Panc1 (cell line): ENCODE data around the gene GCSAM. TPM values are rescaled to one million over a fixed set of nuclear protein-coding genes. Genes with fewer than 3 reads are reported as not detected.

Source experiments
- ATAC-seq: fragments of 200-7000 bp; cut with Tn5 transposase; 2 replicates; pipeline ENCODE4 v1.9.1; 2020; ENCODE audit warnings: mild to moderate bottlenecking, moderate library complexity
- BruUV-seq: library from RNA; stranded (reverse); fragments of 400-500 nt; replicated peaks from 2 replicates; lab custom pipeline; 2021; lab: Mats Ljungman, UMichigan
- CTCF ChIA-PET: fragments of 300-600 bp; sonication (Branson Sonifier 250); formaldehyde crosslinking; loops from one replicate; lab custom pipeline; 2022; ENCODE audit warnings: antibody characterized with exemption; lab: Charles Lee
- POLR2A ChIA-PET: fragments of 300-600 bp; sonication (Branson Sonifier 250); formaldehyde crosslinking; loops from one replicate; lab custom pipeline; 2022; ENCODE audit warnings: antibody characterized with exemption; lab: Charles Lee
- DNase-seq: peaks from one replicate; pipeline ENCODE4 v3.0.0-alpha.2; 2010; ENCODE audit warnings: low read depth, low spot score
- H3K27ac ChIP-seq: 2 replicates; pipeline ENCODE4 v1.5.1; 2011; ENCODE audit warnings: mild to moderate bottlenecking, low read length, inconsistent platforms
- H3K27me3 ChIP-seq: fragments of 200-500 bp; sonication (Bioruptor generic); 2 replicates; pipeline ENCODE4 v1.6.0; 2014; ENCODE audit warnings: low read length, inconsistent platforms; ENCODE audit not compliant: control insufficient read depth, insufficient read depth
- H3K36me3 ChIP-seq: fragments of 200-500 bp; sonication (Bioruptor generic); 2 replicates; pipeline ENCODE4 v1.5.1; 2014; ENCODE audit warnings: inconsistent platforms, mild to moderate bottlenecking, low read length, moderate library complexity; ENCODE audit not compliant: control insufficient read depth, insufficient read depth
- H3K4me1 ChIP-seq: 2 replicates; pipeline ENCODE4 v1.5.1; 2011; ENCODE audit warnings: inconsistent platforms, mild to moderate bottlenecking, low read length, moderate library complexity; ENCODE audit not compliant: control insufficient read depth, insufficient read depth
- H3K4me3 ChIP-seq, 2 experiments: 2 replicates each; pipeline ENCODE4 v1.5.1; 2011 to 2012; ENCODE audit warnings: low read depth in 2 of 2, low read length in 2 of 2, mild to moderate bottlenecking in 2 of 2, inconsistent platforms in 1 of 2, moderate library complexity in 1 of 2
- H3K9me3 ChIP-seq: fragments of 200-500 bp; sonication (Bioruptor generic); 2 replicates; pipeline ENCODE4 v1.5.1; 2014; ENCODE audit warnings: low read depth, mild to moderate bottlenecking, inconsistent platforms, low read length, moderate library complexity; ENCODE audit not compliant: control insufficient read depth, insufficient read depth
- POLR2AphosphoS5 ChIP-seq: IDR thresholded peaks from 2 replicates; pipeline ENCODE4 v1.6.1; 2012; ENCODE audit warnings: mild to moderate bottlenecking, low read depth, low read length, moderate library complexity
- SIN3A ChIP-seq: IDR thresholded peaks from 2 replicates; pipeline ENCODE4 v1.6.1; 2012; ENCODE audit warnings: low read depth, mild to moderate bottlenecking, low read length, moderate library complexity, borderline replicate concordance; ENCODE audit not compliant: insufficient read depth
- TCF7L2 ChIP-seq: IDR thresholded peaks from 2 replicates; pipeline ENCODE4 v1.6.1; 2011; ENCODE audit warnings: mild to moderate bottlenecking, low read depth, low read length, inconsistent platforms
- in situ Hi-C: cut with HindIII; loops from 2 replicates; pipeline ENCODE4 v1.10.0; 2016; ENCODE audit warnings: low sequenced_read_pairs, low pct_unique_long_range_greater_than_20kb
- intact Hi-C: fragments of 100-400 bp; cut with micrococcal nuclease; formaldehyde crosslinking; loops from one replicate; pipeline ENCODE4 v1.10.0; 2022; ENCODE audit not compliant: unreplicated experiment
- total RNA-seq: library from RNA; stranded (reverse); gene quantifications from one replicate; pipeline ENCODE4 v1.2.1, GENCODE V29; 2021; ENCODE audit not compliant: unreplicated experiment
- TF ChIP-seq, protein P1 (sequence below): fragments of 450-650 bp; IDR thresholded peaks from 2 replicates; pipeline ENCODE4 v1.5.1; 2017; ENCODE audit warnings: mild to moderate bottlenecking
- TF ChIP-seq, protein P2 (sequence below), 2 experiments: IDR thresholded peaks; 2 replicates each; pipeline ENCODE4 v1.6.1; 2011 to 2012; ENCODE audit warnings: low read depth in 2 of 2, control low read depth in 1 of 2, low read length in 1 of 2, mild to moderate bottlenecking in 1 of 2, moderate library complexity in 1 of 2; ENCODE audit not compliant: insufficient read depth in 1 of 2

Gene GCSAM
- total RNA-seq, 1 experiment from 2014 or later, result 0.08 TPM

DNA sequence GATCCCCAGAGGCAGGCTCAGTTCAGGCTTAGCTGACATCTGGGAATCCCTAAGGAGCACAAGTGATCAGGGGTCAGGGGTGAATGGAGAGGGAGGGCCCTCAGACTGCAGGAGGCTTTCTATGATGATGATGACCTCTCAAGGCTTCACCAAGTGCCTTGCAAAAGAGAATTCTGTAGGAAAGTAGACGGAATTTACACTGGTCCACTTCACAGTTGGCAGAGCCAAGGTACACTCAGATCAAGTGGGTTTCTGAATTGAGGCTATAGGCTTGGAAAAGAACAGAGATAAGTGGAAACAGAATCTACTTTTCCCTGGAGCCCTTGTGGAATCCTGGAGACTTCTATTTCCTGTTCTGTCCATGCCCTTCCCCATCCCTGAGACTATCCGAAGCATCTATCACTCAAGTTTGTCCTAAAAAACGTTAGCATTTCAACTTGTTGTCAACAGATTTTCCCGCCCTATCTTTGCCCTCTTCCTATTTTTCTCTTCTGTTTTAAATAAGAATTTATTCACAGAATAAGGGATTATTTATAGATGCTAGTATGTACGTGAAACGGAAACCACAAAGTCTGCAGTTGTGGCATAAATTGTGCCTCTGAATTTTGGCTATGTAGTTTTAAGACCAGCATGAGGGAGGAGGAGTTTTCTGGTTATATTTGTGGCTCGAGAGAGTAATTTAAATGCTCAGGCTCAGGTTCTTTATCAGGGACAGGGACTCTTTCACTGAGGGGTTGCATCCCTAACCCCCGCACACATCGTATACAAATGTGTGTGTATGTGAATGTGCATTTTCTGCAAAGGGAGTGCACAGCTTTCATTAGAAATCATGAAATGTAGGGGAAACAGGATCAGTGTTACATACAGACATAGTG, 12.8 kb downstream of the GCSAM start:
- DNase-seq (no peak), ATAC-seq (no peak)
- ChIA-PET POLR2A (no interaction called here), CTCF (no interaction called here)
- Histone ChIP-seq H3K9me3 (no peaks in the 10 kb centered on the region), H3K36me3 (no peaks in the 10 kb centered on the region), H3K4me3 (no peak overlapping the region), H3K4me1 (no peaks in the 10 kb centered on the region), H3K27me3 (no peaks in the 10 kb centered on the region), H3K27ac (no peak overlapping the region)
- intact Hi-C loops, result no loop called here
- BruUV-seq, result no TSS peak
- TF ChIP-seq, protein P1, sequence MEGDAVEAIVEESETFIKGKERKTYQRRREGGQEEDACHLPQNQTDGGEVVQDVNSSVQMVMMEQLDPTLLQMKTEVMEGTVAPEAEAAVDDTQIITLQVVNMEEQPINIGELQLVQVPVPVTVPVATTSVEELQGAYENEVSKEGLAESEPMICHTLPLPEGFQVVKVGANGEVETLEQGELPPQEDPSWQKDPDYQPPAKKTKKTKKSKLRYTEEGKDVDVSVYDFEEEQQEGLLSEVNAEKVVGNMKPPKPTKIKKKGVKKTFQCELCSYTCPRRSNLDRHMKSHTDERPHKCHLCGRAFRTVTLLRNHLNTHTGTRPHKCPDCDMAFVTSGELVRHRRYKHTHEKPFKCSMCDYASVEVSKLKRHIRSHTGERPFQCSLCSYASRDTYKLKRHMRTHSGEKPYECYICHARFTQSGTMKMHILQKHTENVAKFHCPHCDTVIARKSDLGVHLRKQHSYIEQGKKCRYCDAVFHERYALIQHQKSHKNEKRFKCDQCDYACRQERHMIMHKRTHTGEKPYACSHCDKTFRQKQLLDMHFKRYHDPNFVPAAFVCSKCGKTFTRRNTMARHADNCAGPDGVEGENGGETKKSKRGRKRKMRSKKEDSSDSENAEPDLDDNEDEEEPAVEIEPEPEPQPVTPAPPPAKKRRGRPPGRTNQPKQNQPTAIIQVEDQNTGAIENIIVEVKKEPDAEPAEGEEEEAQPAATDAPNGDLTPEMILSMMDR, result no peak
- TF ChIP-seq, protein P2, sequence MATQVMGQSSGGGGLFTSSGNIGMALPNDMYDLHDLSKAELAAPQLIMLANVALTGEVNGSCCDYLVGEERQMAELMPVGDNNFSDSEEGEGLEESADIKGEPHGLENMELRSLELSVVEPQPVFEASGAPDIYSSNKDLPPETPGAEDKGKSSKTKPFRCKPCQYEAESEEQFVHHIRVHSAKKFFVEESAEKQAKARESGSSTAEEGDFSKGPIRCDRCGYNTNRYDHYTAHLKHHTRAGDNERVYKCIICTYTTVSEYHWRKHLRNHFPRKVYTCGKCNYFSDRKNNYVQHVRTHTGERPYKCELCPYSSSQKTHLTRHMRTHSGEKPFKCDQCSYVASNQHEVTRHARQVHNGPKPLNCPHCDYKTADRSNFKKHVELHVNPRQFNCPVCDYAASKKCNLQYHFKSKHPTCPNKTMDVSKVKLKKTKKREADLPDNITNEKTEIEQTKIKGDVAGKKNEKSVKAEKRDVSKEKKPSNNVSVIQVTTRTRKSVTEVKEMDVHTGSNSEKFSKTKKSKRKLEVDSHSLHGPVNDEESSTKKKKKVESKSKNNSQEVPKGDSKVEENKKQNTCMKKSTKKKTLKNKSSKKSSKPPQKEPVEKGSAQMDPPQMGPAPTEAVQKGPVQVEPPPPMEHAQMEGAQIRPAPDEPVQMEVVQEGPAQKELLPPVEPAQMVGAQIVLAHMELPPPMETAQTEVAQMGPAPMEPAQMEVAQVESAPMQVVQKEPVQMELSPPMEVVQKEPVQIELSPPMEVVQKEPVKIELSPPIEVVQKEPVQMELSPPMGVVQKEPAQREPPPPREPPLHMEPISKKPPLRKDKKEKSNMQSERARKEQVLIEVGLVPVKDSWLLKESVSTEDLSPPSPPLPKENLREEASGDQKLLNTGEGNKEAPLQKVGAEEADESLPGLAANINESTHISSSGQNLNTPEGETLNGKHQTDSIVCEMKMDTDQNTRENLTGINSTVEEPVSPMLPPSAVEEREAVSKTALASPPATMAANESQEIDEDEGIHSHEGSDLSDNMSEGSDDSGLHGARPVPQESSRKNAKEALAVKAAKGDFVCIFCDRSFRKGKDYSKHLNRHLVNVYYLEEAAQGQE (IDR thresholded peaks at IDR 0.05; ENCODE audit: insufficient read depth in 1 of 2, low read depth in 2 of 2, low read length in 1 of 2), result no peak
- TF ChIP-seq SIN3A (no peak), TCF7L2 (no peak), POLR2AphosphoS5 (no peak)
- in situ Hi-C loops, result no loop called here

DNA sequence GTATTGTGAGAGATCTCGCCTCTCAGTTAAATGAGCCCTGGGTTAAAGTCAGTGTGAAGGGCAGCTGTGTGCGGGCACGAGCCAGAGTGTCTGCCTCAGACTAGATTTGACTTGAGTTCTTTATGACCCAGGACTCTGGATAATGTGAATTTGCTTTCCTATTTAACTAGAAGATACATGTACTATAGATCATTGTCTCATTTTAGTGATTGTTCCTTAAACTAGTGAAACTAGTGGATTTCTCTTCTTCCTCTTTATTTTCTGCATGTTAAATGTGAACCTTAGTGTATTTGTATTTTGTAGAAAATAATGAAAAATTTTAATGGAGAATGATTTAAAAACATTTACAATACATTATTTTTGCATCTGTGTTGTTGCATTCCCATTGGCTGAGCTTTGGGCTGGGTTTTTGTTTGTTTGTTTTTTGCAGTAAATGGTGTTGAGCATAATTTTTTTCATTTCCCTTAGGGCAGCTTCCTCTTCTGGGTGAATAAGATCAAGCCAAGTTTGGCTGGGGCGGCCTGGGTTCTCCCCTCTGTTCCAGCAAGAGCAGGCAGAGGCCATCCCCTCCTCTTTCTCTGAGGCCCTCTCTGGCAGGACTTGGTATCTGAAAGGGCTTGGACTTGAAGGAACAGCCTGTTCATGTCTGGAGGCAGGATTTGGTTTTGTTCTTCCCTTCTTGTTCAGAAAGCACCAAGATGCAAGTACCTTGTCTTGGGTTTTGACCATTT, 15.0 kb downstream of the GCSAM start:
- Histone ChIP-seq H3K27me3 (no peaks in the 10 kb centered on the region), H3K36me3 (no peaks in the 10 kb centered on the region), H3K27ac (no peak overlapping the region), H3K9me3 (no peaks in the 10 kb centered on the region), H3K4me1 (no peaks in the 10 kb centered on the region), H3K4me3 (no peak overlapping the region)
- TF ChIP-seq TCF7L2 (no peak), SIN3A (no peak), POLR2AphosphoS5 (no peak)
- TF ChIP-seq, protein P1, result no peak
- TF ChIP-seq, protein P2 (IDR thresholded peaks at IDR 0.05; ENCODE audit: insufficient read depth in 1 of 2, low read depth in 2 of 2, low read length in 1 of 2), result no peak
- ATAC-seq (no peak), DNase-seq (no peak)
- ChIA-PET POLR2A (no interaction called here), CTCF (no interaction called here)
- BruUV-seq, result no TSS peak
- intact Hi-C loops, result no loop called here
- in situ Hi-C loops, result no loop called here
